GM21529 (cell line): Measurements from ENCODE around the gene TTLL11.
"Not testable (repeated sequence)": the region's sequence is repeated elsewhere in the genome, so short reads cannot be mapped to it uniquely, and the experiment has no call there.

ENCODE experiments used
- ATAC-seq: cut with Tn5 transposase; IDR thresholded peaks from one replicate; pipeline ENCODE4 v1.9.1; 2021; ENCODE audit not compliant: unreplicated experiment

TTLL11 gene

GRCh38 chr9:121801579-121801978 lies 291.5 kb downstream of the TTLL11 start:
- ATAC-seq = no peak

DNA sequence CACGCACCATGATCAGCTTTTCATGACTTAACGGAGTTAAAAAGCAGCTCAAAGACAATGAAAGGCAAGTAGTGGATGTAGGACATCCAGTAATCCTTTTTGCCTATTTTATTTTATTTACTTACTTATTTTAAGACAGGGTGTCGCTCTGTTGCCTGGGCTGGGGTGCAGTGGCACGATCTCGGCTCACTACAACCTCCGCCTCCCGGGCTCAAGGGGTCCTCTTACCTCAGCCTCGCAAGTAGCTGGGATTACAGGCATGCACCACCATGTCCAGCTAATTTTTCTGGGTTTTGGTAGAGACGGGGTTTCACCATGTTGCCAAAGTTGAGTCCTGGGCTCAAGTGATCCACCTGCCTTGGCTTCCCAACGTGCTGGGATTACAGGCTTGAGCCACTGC lies 292.7 kb downstream of the TTLL11 start:
- no peak for ATAC-seq

DNA sequence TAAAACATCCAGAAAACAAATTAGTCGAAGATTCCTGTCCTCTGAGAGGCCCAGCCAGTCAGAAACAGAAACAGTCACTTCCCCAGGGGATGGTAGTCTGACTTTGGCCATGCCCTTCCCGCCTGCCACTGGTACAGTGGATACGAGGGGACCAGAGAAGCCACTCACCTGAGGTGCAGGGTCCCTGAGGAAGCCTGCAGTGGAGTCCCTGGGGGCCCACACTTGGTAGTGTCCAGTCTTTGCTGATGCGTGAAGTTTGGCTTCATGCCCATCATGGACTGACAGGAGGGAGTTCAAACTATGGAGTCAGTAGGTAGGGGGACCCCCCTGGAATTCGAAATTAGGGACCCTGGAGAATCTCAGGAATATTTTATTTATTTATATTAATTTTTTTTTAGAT lies 294.2 kb downstream of the TTLL11 start:
- no peak for ATAC-seq

GRCh38 chr9:121797081-121797480 lies 296.0 kb downstream of the TTLL11 start:
- ATAC-seq = no peak

DNA sequence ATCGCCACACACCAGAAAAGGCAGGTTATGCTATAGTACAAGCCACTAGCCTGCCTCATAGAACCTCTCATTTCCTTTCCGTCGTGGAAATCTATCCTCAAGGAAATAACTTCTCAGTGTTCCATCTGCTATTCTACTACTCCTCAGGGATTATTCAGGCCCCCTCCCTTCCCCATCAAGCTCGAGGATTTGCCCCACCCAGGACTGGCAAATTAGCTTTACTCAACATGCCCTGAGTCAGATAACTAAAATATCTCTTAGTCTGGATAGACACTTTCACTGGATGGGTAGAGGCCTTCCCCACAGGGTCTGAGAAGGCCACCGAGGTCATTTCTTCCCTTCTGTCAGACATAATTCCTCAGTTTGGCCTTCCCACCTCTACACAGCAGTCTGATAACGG lies 298.8 kb downstream of the TTLL11 start:
- not testable (repeated sequence) for ATAC-seq

GRCh38 chr9:121792476-121792875 lies 300.6 kb downstream of the TTLL11 start:
- not testable (repeated sequence) for ATAC-seq

GRCh38 chr9:121790841-121791240 lies 302.3 kb downstream of the TTLL11 start:
- no peak for ATAC-seq

- no peak for ATAC-seq
Measured at GRCh38 chr9:121788686-121789366, 304.3 kb downstream of the TTLL11 start.

- ATAC-seq = no peak
Measured at GRCh38 chr9:121786998-121787422, 306.1 kb downstream of the TTLL11 start.

- no peak for ATAC-seq
Measured at GRCh38 chr9:121786543-121786948, 306.6 kb downstream of the TTLL11 start.

GRCh38 chr9:121785673-121786542 lies 307.2 kb downstream of the TTLL11 start:
- no peak for ATAC-seq

DNA sequence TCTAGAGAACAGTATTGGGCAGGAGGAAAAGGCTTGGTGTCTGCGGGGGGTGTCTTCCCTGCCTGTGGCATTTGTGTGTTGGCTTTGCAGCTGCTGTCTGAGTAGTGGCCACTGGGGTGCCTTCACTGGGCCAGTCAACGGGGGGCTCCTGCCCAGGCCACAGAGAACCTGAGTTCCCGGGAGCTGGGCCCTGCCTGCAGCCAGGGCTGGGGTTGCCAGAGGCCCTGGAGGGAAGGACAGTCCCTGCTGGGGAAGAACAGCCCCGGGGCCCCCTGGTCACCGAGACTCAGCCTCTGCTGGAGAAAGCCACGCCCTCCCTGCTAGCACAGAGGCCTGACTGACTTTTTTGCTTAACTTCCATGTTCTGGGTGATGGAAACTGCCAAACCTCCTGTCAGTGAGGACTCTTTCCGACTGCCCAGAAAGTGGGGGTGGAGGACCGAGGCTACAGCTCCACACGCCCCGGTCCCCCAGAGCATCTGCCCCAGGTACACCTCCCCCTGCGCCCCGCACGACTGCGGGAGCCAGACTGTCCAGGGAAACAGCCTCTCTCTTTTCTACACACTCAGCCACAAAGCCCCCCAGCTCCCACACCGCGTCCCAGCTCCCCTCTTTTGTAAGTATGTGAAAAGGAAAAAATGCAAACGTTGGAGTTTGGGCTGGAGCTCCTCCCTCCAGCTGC lies 308.2 kb downstream of the TTLL11 start:
- ATAC-seq = no peak

DNA sequence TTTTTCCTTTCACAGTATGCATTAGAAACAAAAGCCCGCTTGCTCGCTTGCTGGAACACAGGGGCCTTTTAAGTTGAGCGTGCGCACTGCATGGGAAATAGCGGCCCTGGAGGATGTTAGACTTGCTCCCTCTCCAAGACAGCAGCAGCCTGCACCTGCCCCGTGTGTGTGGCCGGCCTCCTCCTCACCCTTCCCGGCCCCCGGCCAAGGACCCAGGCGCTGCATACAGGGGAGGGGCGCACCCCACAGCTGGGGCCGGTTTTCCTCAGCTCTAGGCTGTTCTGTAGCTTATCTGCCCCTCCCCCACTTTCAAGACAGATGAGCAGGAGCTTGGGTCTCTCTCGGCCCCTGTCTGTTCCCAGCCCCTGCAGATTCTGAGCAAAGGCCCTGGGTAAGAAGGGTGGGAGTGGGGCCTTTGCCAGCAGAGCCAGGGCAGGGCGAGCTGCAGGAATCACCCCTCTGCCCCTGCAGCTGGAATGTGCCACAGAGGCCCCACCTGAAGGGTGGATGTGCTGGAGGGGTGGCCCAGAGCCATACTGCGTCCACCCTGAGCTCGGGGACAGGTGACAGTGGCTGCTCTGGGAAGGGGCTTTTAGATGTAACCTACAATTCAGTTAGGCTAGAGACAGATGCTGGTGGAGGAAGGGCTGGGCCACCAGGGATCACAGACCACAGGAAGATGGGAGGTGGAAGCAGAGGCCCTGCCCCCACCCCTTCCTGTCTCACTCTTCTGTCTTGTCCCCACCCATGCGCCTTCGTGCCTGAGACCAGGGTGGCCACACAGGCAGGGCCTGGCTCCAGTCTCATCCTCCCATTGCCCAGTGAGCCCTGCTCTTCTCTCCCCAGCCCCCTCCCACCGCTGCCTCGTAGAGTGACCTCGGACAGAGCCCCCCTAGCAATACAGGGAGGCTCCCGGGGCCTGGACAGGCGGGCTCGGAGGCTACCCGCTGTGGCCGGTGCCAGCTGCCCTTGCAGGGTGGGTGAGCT lies 309.3 kb downstream of the TTLL11 start:
- ATAC-seq = no peak

- no peak for ATAC-seq
Measured at GRCh38 chr9:121783111-121783510, 310.0 kb downstream of the TTLL11 start.

GRCh38 chr9:121782514-121783110 lies 310.5 kb downstream of the TTLL11 start:
- ATAC-seq = no peak

GRCh38 chr9:121781701-121782464 lies 311.2 kb downstream of the TTLL11 start:
- no peak for ATAC-seq

DNA sequence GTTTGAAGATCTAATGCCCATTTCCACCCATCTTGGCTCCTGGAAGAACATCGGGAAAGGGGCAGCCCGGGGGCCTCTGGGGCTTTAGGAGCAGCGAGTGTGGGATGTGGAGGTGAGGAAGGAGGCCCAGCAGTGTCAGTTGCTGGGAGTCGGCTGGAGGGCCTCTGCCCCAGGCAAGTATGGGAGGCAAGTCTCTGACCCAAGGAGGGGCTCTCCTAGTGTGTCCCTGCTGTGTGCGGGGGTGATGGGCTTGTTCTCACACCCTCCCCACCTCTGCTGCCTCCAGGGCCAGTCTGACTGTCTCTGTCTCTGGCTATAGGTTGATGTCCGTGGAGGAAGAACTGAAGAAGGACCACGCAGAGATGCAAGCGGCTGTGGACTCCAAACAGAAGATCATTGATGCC lies 312.0 kb downstream of the TTLL11 start:
- no peak for ATAC-seq

- ATAC-seq = no peak
Measured at GRCh38 chr9:121780177-121781040, 312.7 kb downstream of the TTLL11 start.
